B cell (primary cell): Measurements from ENCODE around the gene UBE2E3. TPM values are rescaled to one million over a fixed set of nuclear protein-coding genes. Genes with fewer than 3 reads are reported as not detected.
A peak's percentile ranks its signal among the peaks of the same experiment; 100 is the strongest.

Experiments
- ATAC-seq: fragments of 200-7000 bp; cut with Tn5 transposase; one replicate; pipeline ENCODE4 v1.10.0; 2021; ENCODE audit warnings: low read depth, mild to moderate bottlenecking, moderate number of reproducible peaks, moderate library complexity
- CTCF ChIA-PET: fragments of 350-600 bp; sonication (Branson Sonifier 250); formaldehyde crosslinking; loops from one replicate; lab custom pipeline; 2021; ENCODE audit warnings: antibody characterized with exemption, inconsistent platforms; lab: Charles Lee
- POLR2A ChIA-PET: fragments of 350-600 bp; sonication (Branson Sonifier 250); formaldehyde crosslinking; loops from one replicate; lab custom pipeline; 2021; ENCODE audit warnings: antibody characterized with exemption; lab: Charles Lee
- DNase-seq: peaks from one replicate; pipeline ENCODE4 v3.0.0; 2013
- H2AFZ ChIP-seq: 2 replicates; pipeline ENCODE4 v1.6.1; 2012; ENCODE audit warnings: mild to moderate bottlenecking, low read depth, low read length; ENCODE audit not compliant: insufficient read depth, poor library complexity, severe bottlenecking
- H3K27ac ChIP-seq, 2 donors: 1 replicate in 1 of 2; 2 replicates in 1 of 2; pipeline ENCODE4 v1.5.1; 2012 to 2013; ENCODE audit warnings: low read length in 2 of 2, mild to moderate bottlenecking in 2 of 2, moderate library complexity in 1 of 2
- H3K27me3 ChIP-seq, 4 experiments: fragments of 200-600 bp in 1 of 4; sonication (generic) in 1 of 4; replicated peaks in 1 of 4; 1 replicate in 2 of 4; 2 replicates in 2 of 4; pipeline versions ENCODE4 v1.6.1 to v1.7.0; 2013 to 2016; ENCODE audit warnings: low read length in 3 of 4, mild to moderate bottlenecking in 2 of 4, mixed read lengths in 1 of 4, moderate library complexity in 1 of 4; ENCODE audit not compliant: insufficient read depth in 4 of 4, control insufficient read depth in 3 of 4; ENCODE audit errors: control extremely low read depth in 1 of 4
- H3K36me3 ChIP-seq, 2 experiments: replicated peaks in 1 of 2; 1 replicate in 1 of 2; 2 replicates in 1 of 2; pipeline versions ENCODE4 v1.6.1 to v1.7.1; 2013; ENCODE audit warnings: low read length in 1 of 2; ENCODE audit not compliant: insufficient read depth in 2 of 2, control insufficient read depth in 1 of 2; ENCODE audit errors: control extremely low read depth in 1 of 2, extremely low read depth in 1 of 2
- H3K4me1 ChIP-seq, 2 donors: fragments of 200-600 bp in 1 of 2; sonication (generic) in 1 of 2; 1 replicate in 1 of 2; 2 replicates in 1 of 2; pipeline versions ENCODE4 v1.5.1 to v1.6.1; 2013 to 2017; ENCODE audit warnings: low read length in 2 of 2; ENCODE audit not compliant: control insufficient read depth in 2 of 2, insufficient read depth in 2 of 2
- H3K4me2 ChIP-seq: replicated peaks from 2 replicates; pipeline ENCODE3; 2012; ENCODE audit warnings: mild to moderate bottlenecking, low read depth, low read length; ENCODE audit not compliant: poor library complexity, severe bottlenecking
- H3K4me3 ChIP-seq, 5 experiments: fragments of 200-600 bp in 1 of 5; sonication (generic) in 1 of 5; 1 replicate in 3 of 5; 2 replicates in 2 of 5; pipeline versions ENCODE4 v1.5.1 to v1.7.0; 2011 to 2016; ENCODE audit warnings: low read length in 4 of 5, mild to moderate bottlenecking in 4 of 5, low read depth in 2 of 5, control low read depth in 1 of 5, moderate library complexity in 1 of 5; ENCODE audit not compliant: insufficient read depth in 1 of 5; ENCODE audit errors: control extremely low read depth in 1 of 5, extremely low read depth in 1 of 5
- H3K79me2 ChIP-seq: fragments of 200-600 bp; sonication (generic); one replicate; pipeline ENCODE4 v1.6.0; 2016; ENCODE audit warnings: low read length; ENCODE audit not compliant: control insufficient read depth, insufficient read depth
- H3K9ac ChIP-seq: fragments of 200-600 bp; sonication (generic); 2 replicates; pipeline ENCODE4 v1.6.1; 2017; ENCODE audit warnings: mild to moderate bottlenecking, low read length, moderate library complexity
- H3K9me3 ChIP-seq, 3 donors: one replicate each; pipeline versions ENCODE4 v1.6.1 to v1.7.1; 2013; ENCODE audit warnings: low read length in 2 of 3; ENCODE audit not compliant: control insufficient read depth in 2 of 3, insufficient read depth in 1 of 3; ENCODE audit errors: control extremely low read depth in 1 of 3
- H4K20me1 ChIP-seq: 2 replicates; pipeline ENCODE4 v1.6.0; 2012; ENCODE audit warnings: mild to moderate bottlenecking, low read length; ENCODE audit not compliant: insufficient read depth, control insufficient read depth, poor library complexity, severe bottlenecking
- H3K27ac Mint-ChIP-seq: one replicate; pipeline ENCODE4 v1.8.0; 2021; ENCODE audit warnings: mixed read lengths
- H3K27me3 Mint-ChIP-seq: one replicate; pipeline ENCODE4 v1.8.0; 2021; ENCODE audit warnings: mixed read lengths
- H3K4me1 Mint-ChIP-seq: one replicate; pipeline ENCODE4 v1.8.0; 2021; ENCODE audit warnings: mixed read lengths
- H3K4me3 Mint-ChIP-seq: one replicate; pipeline ENCODE4 v1.8.0; 2021; ENCODE audit warnings: mixed read lengths
- H3K9me3 Mint-ChIP-seq: one replicate; pipeline ENCODE4 v1.8.0; 2022; ENCODE audit warnings: mixed read lengths; ENCODE audit not compliant: insufficient read depth
- CTCF ChIP-seq: fragments of 200-600 bp; IDR thresholded peaks from one replicate; pipeline ENCODE4 v1.8.0; 2022; ENCODE audit warnings: antibody characterized with exemption, mild to moderate bottlenecking
- EZH2 ChIP-seq: IDR thresholded peaks from 2 replicates; pipeline ENCODE4 v1.6.1; 2012; ENCODE audit warnings: borderline replicate concordance, low read depth, mild to moderate bottlenecking, moderate library complexity, low read length; ENCODE audit not compliant: insufficient read depth, poor library complexity, severe bottlenecking
- WGBS: methylation state at CpG from one replicate; pipeline ENCODE4 v1.1.5; 2013; ENCODE audit warnings: missing lambda C conversion rate; ENCODE audit not compliant: insufficient coverage; 5-methylcytosine and 5-hydroxymethylcytosine counted together
- intact Hi-C: fragments of 100-400 bp; cut with micrococcal nuclease; formaldehyde crosslinking; loops from one replicate; pipeline ENCODE4 v1.10.0; 2022
- polyA plus RNA-seq: library from polyadenylated mRNA; depleted of rRNA; stranded (reverse); fragments of >200 nt; gene quantifications from 2 replicates; pipeline ENCODE4 v1.2.3, GENCODE V29; 2012
- total RNA-seq, 2 donors: library from RNA; stranded (reverse); fragments of 120-200 nt in 1 of 2; gene quantifications; 1 replicate in 1 of 2; 2 replicates in 1 of 2; pipeline versions ENCODE4 v1.2.3 to v1.2.4, GENCODE V29; 2013 to 2022

UBE2E3 gene
- total and polyA plus RNA-seq, 2 donors (not counting 1 experiment from before 2014, with no cell fraction given): 26.7 to 31.6 TPM

- Mint-ChIP-seq H3K27me3 (no peaks in the 10 kb centered on the region), H3K27ac (no peak overlapping the region), H3K4me1 (peaks cover 2% of the 10 kb centered on the region), H3K9me3 (no peaks in the 10 kb centered on the region), H3K4me3 (no peak overlapping the region)
- H3K4me3 ChIP-seq: no peak overlapping the region
- H3K9ac ChIP-seq: no peak overlapping the region
- H2AFZ ChIP-seq: peak overlapping the region; percentile 27
- no peaks in the 10 kb centered on the region for H3K79me2 ChIP-seq
- no CpG with 5 or more reads among the region's 2 CpGs for WGBS
- DNase-seq (no peak), ATAC-seq (no peak)
- TF ChIP-seq CTCF: no peak
- TF ChIP-seq EZH2: no peak
- H4K20me1 ChIP-seq: no peaks in the 10 kb centered on the region
- no peaks in the 10 kb centered on the region for H3K27me3 ChIP-seq
- ChIA-PET CTCF (interaction anchor here (5.5 to 7.5 kb wide), 3 partner anchors 352 to 608 kb away, joined by 67 to 96 read pairs (median 79); partner anchors contain the start of gene ITGA4), POLR2A (no interaction called here)
- no peaks in the 10 kb centered on the region for H3K9me3 ChIP-seq
- intact Hi-C loops: loop anchor here (5.0 kb wide), 1 partner anchor 200 kb away; no protein-coding TSS in a partner anchor
- no peak overlapping the region for H3K27ac ChIP-seq
- H3K4me1 ChIP-seq: no peaks in the 10 kb centered on the region
- H3K4me2 ChIP-seq: no peak overlapping the region
- no peaks in the 10 kb centered on the region for H3K36me3 ChIP-seq
Measured at GRCh38 chr2:181106789-181107627, 126.6 kb downstream of the UBE2E3 start.

GRCh38 chr2:181107628-181107945 lies 127.2 kb downstream of the UBE2E3 start:
- no peaks in the 10 kb centered on the region for H3K9me3 Mint-ChIP-seq
- H4K20me1 ChIP-seq: no peaks in the 10 kb centered on the region
- H3K4me1 ChIP-seq: no peaks in the 10 kb centered on the region
- H3K27ac ChIP-seq: no peak overlapping the region
- H3K27ac Mint-ChIP-seq: no peak overlapping the region
- H3K4me3 ChIP-seq: no peak overlapping the region
- no peaks in the 10 kb centered on the region for H3K9me3 ChIP-seq
- H3K36me3 ChIP-seq: no peaks in the 10 kb centered on the region
- no peak overlapping the region for H2AFZ ChIP-seq
- DNase-seq: no peak
- H3K9ac ChIP-seq: no peak overlapping the region
- H3K4me2 ChIP-seq: no peak overlapping the region
- POLR2A ChIA-PET: no interaction called here
- no CpG with 5 or more reads among the region's 1 CpG for WGBS
- H3K4me1 Mint-ChIP-seq: peaks cover 2% of the 10 kb centered on the region
- no peak overlapping the region for H3K4me3 Mint-ChIP-seq
- no peak for ATAC-seq
- H3K27me3 ChIP-seq: no peaks in the 10 kb centered on the region
- H3K27me3 Mint-ChIP-seq: no peaks in the 10 kb centered on the region
- no peak for TF ChIP-seq EZH2
- TF ChIP-seq CTCF: no peak
- intact Hi-C loops: loop anchor here (5.0 kb wide), 1 partner anchor 200 kb away; no protein-coding TSS in a partner anchor
- CTCF ChIA-PET: interaction anchor here (5.5 to 7.5 kb wide), 3 partner anchors 352 to 608 kb away, joined by 67 to 96 read pairs (median 79); partner anchors contain the start of gene ITGA4
- H3K79me2 ChIP-seq: no peaks in the 10 kb centered on the region
